HL-60 (cell line): Measurements from ENCODE around the gene PPIL1.

Experiments
- DNase-seq, 2 experiments: peaks; one replicate each; pipeline ENCODE4 v3.0.0-alpha.2; 2010 to 2020; ENCODE audit warnings: low read depth in 1 of 2, low spot score in 1 of 2
- H3K27ac ChIP-seq: fragments of 250-450 bp; sonication (Bioruptor Pico); replicated peaks from 2 replicates; pipeline ENCODE4 v1.5.1; 2020; ENCODE audit warnings: mild to moderate bottlenecking, moderate library complexity
- H3K27me3 ChIP-seq: fragments of 250-450 bp; sonication (Bioruptor Pico); 2 replicates; pipeline ENCODE4 v1.5.1; 2021; ENCODE audit warnings: mild to moderate bottlenecking, moderate library complexity; ENCODE audit not compliant: insufficient read depth, poor library complexity, severe bottlenecking
- H3K4me3 ChIP-seq: replicated peaks from 2 replicates; pipeline ENCODE4 v1.5.1; 2011; ENCODE audit warnings: mild to moderate bottlenecking, control low read depth, low read length; ENCODE audit not compliant: insufficient read depth
- GABPA ChIP-seq: IDR thresholded peaks from 2 replicates; pipeline ENCODE4 v1.6.1; 2012; ENCODE audit warnings: low read depth
- POLR2AphosphoS5 ChIP-seq: IDR thresholded peaks from 2 replicates; pipeline ENCODE4 v1.6.1; 2012; ENCODE audit warnings: low read depth
- SPI1 ChIP-seq: IDR thresholded peaks from 2 replicates; pipeline ENCODE4 v1.6.1; 2012; ENCODE audit warnings: low read depth, mild to moderate bottlenecking, borderline replicate concordance
- TF ChIP-seq, protein P1 (sequence below): IDR thresholded peaks from 2 replicates; pipeline ENCODE4 v1.6.1; 2012; ENCODE audit warnings: low read depth; ENCODE audit not compliant: insufficient replicate concordance
- TF ChIP-seq, protein P2 (sequence below): IDR thresholded peaks from one replicate; pipeline ENCODE4 v1.5.1; 2011; ENCODE audit warnings: low read length, control low read depth, inconsistent platforms; ENCODE audit not compliant: insufficient read depth

PPIL1 gene

DNA sequence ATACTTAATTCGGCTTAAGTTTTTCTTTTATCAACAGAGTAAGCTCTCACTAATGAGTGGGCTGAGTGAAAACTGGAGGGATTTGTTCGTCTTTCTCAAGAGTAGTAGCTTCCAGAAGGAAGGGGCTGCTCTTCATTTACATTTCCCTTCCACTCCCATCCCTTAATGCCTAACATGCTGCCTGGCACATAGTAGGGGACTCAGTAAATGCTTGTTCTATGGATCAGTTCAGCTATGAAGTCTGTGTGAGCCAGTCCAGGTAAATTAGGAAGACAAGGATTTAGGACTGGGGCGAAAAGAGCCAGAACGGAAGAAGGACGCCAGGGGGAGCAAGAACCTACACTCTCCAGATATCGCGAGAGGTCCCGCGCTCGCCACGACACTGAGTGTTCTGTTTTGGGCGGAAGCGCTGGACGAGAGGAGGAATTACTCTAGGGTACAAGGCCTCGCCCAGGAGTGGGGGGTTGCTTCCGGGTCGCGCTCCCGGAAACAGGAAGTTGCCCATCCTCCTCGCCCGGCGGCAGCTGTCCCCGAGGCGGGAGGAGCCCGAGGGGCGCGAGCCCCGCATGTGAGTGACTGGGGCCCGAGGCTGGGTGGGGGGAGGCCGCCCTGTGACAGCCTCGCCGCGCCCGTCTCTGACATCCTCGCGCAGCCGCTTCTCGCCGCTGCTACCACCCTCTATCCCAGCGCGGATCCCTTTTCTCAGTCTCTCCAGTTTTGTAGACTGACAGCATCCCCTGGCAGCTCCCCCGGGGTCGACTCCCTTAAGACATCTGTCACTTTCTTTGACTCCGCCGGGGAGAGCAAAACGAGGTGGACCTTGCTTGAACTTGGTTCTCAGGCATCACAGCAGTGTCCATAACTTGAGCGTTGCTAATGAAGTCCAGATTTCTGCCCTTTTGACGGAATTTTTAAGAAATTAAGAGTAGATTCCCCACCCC, 11.1 kb upstream of the PPIL1 start, which contains the start of gene C6orf89:
C6orf89 (plus strand) TSS at position 492 of the 941 bp plus-strand sequence. CDS start 13,493 bp downstream, outside the sequence.
- DNase-seq, result peak; percentile 97 to 98
- TF ChIP-seq POLR2AphosphoS5 (peak; percentile 57), SPI1 (peak; percentile 58; the same call in 1 of the 2 replicates), GABPA (peak; percentile 96)
- TF ChIP-seq, protein P1, sequence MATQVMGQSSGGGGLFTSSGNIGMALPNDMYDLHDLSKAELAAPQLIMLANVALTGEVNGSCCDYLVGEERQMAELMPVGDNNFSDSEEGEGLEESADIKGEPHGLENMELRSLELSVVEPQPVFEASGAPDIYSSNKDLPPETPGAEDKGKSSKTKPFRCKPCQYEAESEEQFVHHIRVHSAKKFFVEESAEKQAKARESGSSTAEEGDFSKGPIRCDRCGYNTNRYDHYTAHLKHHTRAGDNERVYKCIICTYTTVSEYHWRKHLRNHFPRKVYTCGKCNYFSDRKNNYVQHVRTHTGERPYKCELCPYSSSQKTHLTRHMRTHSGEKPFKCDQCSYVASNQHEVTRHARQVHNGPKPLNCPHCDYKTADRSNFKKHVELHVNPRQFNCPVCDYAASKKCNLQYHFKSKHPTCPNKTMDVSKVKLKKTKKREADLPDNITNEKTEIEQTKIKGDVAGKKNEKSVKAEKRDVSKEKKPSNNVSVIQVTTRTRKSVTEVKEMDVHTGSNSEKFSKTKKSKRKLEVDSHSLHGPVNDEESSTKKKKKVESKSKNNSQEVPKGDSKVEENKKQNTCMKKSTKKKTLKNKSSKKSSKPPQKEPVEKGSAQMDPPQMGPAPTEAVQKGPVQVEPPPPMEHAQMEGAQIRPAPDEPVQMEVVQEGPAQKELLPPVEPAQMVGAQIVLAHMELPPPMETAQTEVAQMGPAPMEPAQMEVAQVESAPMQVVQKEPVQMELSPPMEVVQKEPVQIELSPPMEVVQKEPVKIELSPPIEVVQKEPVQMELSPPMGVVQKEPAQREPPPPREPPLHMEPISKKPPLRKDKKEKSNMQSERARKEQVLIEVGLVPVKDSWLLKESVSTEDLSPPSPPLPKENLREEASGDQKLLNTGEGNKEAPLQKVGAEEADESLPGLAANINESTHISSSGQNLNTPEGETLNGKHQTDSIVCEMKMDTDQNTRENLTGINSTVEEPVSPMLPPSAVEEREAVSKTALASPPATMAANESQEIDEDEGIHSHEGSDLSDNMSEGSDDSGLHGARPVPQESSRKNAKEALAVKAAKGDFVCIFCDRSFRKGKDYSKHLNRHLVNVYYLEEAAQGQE, result no peak
- TF ChIP-seq, protein P2, sequence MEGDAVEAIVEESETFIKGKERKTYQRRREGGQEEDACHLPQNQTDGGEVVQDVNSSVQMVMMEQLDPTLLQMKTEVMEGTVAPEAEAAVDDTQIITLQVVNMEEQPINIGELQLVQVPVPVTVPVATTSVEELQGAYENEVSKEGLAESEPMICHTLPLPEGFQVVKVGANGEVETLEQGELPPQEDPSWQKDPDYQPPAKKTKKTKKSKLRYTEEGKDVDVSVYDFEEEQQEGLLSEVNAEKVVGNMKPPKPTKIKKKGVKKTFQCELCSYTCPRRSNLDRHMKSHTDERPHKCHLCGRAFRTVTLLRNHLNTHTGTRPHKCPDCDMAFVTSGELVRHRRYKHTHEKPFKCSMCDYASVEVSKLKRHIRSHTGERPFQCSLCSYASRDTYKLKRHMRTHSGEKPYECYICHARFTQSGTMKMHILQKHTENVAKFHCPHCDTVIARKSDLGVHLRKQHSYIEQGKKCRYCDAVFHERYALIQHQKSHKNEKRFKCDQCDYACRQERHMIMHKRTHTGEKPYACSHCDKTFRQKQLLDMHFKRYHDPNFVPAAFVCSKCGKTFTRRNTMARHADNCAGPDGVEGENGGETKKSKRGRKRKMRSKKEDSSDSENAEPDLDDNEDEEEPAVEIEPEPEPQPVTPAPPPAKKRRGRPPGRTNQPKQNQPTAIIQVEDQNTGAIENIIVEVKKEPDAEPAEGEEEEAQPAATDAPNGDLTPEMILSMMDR, result peak; percentile 56
- H3K27me3 ChIP-seq, result no peaks in the 10 kb centered on the region
- peak within 1 kb of the TSS; percentile 93 for H3K4me3 ChIP-seq
- peak within 1 kb of the TSS; percentile 68 for H3K27ac ChIP-seq

DNA sequence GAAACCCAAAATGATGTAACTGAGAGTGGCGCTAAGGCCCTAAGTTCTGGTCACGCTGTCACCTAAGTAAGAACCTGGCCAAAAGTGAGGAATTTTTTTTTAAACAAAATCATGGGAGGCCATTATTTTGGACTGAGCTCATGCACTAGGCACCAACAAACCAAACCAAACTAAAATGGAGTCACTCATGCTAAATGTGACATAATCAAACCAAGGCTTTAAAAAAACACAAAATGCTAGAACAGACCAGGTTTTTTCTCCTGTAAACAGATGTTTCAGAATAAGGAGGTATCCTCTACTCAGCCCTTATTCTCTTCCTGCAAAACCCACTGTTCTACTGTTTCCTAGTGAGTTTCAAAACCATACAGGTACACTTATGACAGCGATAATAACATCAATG, 10.0 kb upstream of the PPIL1 start:
- TF ChIP-seq, protein P2, result no peak
- TF ChIP-seq GABPA (no peak), SPI1 (no peak), POLR2AphosphoS5 (no peak)
- TF ChIP-seq, protein P1, result no peak
- Histone ChIP-seq H3K4me3 (no peak overlapping the region), H3K27me3 (no peaks in the 10 kb centered on the region), H3K27ac (no peak overlapping the region)
- no peak for DNase-seq

DNA sequence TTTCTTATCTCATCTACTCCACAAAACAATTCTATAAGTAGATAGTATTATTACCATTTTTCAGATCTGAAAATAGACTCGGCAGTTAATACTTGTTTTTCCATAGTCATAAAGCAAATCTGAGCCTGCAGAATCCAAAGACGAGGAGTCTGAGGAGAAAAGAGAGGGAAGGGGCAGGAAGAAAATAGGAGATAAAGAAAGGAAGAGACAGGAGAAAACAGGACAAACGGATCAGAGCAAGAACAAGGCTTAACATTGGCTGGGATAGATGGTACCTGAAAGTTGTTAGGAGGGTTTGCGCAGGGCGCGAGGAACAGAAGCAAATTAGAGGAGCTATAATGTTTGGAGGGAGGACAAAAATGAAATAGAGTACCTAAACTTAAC, 639 bp upstream of the PPIL1 start:
- Histone ChIP-seq H3K27me3 (no peaks in the 10 kb centered on the region), H3K27ac (peak overlapping the region; percentile 99), H3K4me3 (peak overlapping the region; percentile 76)
- TF ChIP-seq GABPA (no peak), POLR2AphosphoS5 (no peak), SPI1 (no peak)
- TF ChIP-seq, protein P2, result no peak
- TF ChIP-seq, protein P1, result no peak
- no peak for DNase-seq
